ENCODE data around the gene YPEL2.

The YPEL2 gene

GRCh38 chr17:59397316-59398073 is 66.0 kb downstream of the YPEL2 start:
- no peaks in the 10 kb centered on the region for H3K27me3 ChIP-seq (ENCODE audit: insufficient read depth, poor library complexity, severe bottlenecking)
- no peak for DNase-seq (ENCODE audit: low read depth in 1 of 2, low spot score in 1 of 2)
- TF ChIP-seq CTCF (IDR thresholded peaks at IDR 0.05; ENCODE audit: insufficient read depth, low read length) (no peak), POLR2AphosphoS5 (IDR thresholded peaks at IDR 0.05; ENCODE audit: low read depth) (no peak), GABPA (IDR thresholded peaks at IDR 0.05; ENCODE audit: low read depth) (no peak), REST (IDR thresholded peaks at IDR 0.05; ENCODE audit: insufficient replicate concordance, low read depth) (no peak), SPI1 (IDR thresholded peaks at IDR 0.05; ENCODE audit: borderline replicate concordance, low read depth) (no peak)
- no peak overlapping the region for H3K4me3 ChIP-seq (replicated peaks; ENCODE audit: insufficient read depth, low read length)
- no peak overlapping the region for H3K27ac ChIP-seq (replicated peaks)

- Histone ChIP-seq H3K4me3 (replicated peaks; ENCODE audit: insufficient read depth, low read length) (no peak overlapping the region), H3K27me3 (ENCODE audit: insufficient read depth, poor library complexity, severe bottlenecking) (no peaks in the 10 kb centered on the region), H3K27ac (replicated peaks) (no peak overlapping the region)
- TF ChIP-seq SPI1 (IDR thresholded peaks at IDR 0.05; ENCODE audit: borderline replicate concordance, low read depth) (no peak), CTCF (IDR thresholded peaks at IDR 0.05; ENCODE audit: insufficient read depth, low read length) (no peak), GABPA (IDR thresholded peaks at IDR 0.05; ENCODE audit: low read depth) (no peak), REST (IDR thresholded peaks at IDR 0.05; ENCODE audit: insufficient replicate concordance, low read depth) (no peak), POLR2AphosphoS5 (IDR thresholded peaks at IDR 0.05; ENCODE audit: low read depth) (no peak)
- DNase-seq (ENCODE audit: low read depth in 1 of 2, low spot score in 1 of 2): no peak
Observed at GRCh38 chr17:59399914-59400313, 68.5 kb downstream of the YPEL2 start.

GRCh38 chr17:59400858-59401257 is 69.4 kb downstream of the YPEL2 start:
- TF ChIP-seq POLR2AphosphoS5 (IDR thresholded peaks at IDR 0.05; ENCODE audit: low read depth): no peak
- no peak for TF ChIP-seq GABPA (IDR thresholded peaks at IDR 0.05; ENCODE audit: low read depth)
- no peak for TF ChIP-seq REST (IDR thresholded peaks at IDR 0.05; ENCODE audit: insufficient replicate concordance, low read depth)
- no peak for TF ChIP-seq SPI1 (IDR thresholded peaks at IDR 0.05; ENCODE audit: borderline replicate concordance, low read depth)
- TF ChIP-seq CTCF (IDR thresholded peaks at IDR 0.05; ENCODE audit: insufficient read depth, low read length): no peak
- Histone ChIP-seq H3K4me3 (replicated peaks; ENCODE audit: insufficient read depth, low read length) (no peak overlapping the region), H3K27me3 (ENCODE audit: insufficient read depth, poor library complexity, severe bottlenecking) (no peaks in the 10 kb centered on the region), H3K27ac (replicated peaks) (no peak overlapping the region)
- DNase-seq (ENCODE audit: low read depth in 1 of 2, low spot score in 1 of 2): no peak

Data from HL-60 (cell line).